Hepatocyte (in vitro differentiated cells): ENCODE measurements around the gene GDPD3. TPM values are rescaled to one million over a fixed set of nuclear protein-coding genes. Genes with fewer than 3 reads are reported as not detected.

Source experiments
- DNase-seq: peaks from one replicate; pipeline ENCODE4 v3.0.0-alpha.2; 2016; ENCODE audit warnings: low spot score
- H2AFZ ChIP-seq: fragments of 200-600 bp; sonication (generic); 2 replicates; pipeline ENCODE4 v1.6.0; 2016; ENCODE audit warnings: antibody characterized with exemption, mild to moderate bottlenecking
- H3K27ac ChIP-seq: fragments of 200-600 bp; sonication (generic); 2 replicates; pipeline ENCODE4 v1.5.1; 2016; ENCODE audit warnings: mild to moderate bottlenecking
- H3K27me3 ChIP-seq: fragments of 200-600 bp; sonication (generic); 2 replicates; pipeline ENCODE4 v1.6.1; 2016
- H3K36me3 ChIP-seq: fragments of 200-600 bp; sonication (generic); replicated peaks from 2 replicates; pipeline ENCODE4 v1.5.1; 2016; ENCODE audit warnings: low read depth; ENCODE audit not compliant: insufficient read depth
- H3K4me1 ChIP-seq: fragments of 200-600 bp; sonication (generic); 2 replicates; pipeline ENCODE4 v1.5.1; 2016; ENCODE audit warnings: mild to moderate bottlenecking, moderate library complexity; ENCODE audit not compliant: insufficient read depth
- H3K4me2 ChIP-seq: fragments of 200-600 bp; sonication (generic); 2 replicates; pipeline ENCODE4 v1.6.0; 2016
- H3K4me3 ChIP-seq: fragments of 200-600 bp; sonication (generic); 2 replicates; pipeline ENCODE4 v1.5.1; 2016; ENCODE audit warnings: mild to moderate bottlenecking
- H3K79me2 ChIP-seq: fragments of 200-600 bp; sonication (generic); 2 replicates; pipeline ENCODE4 v1.6.0; 2017; ENCODE audit warnings: mild to moderate bottlenecking
- H3K9me2 ChIP-seq: fragments of 200-600 bp; sonication (generic); replicated peaks from 2 replicates; pipeline ENCODE4 v1.6.0; 2017; ENCODE audit warnings: mild to moderate bottlenecking; ENCODE audit not compliant: insufficient read depth
- H3K9me3 ChIP-seq: fragments of 200-600 bp; sonication (generic); 2 replicates; pipeline ENCODE4 v1.5.1; 2016; ENCODE audit warnings: low read depth, mild to moderate bottlenecking
- H4K20me1 ChIP-seq: fragments of 200-600 bp; sonication (generic); 2 replicates; pipeline ENCODE4 v1.6.0; 2016; ENCODE audit warnings: mild to moderate bottlenecking; ENCODE audit not compliant: insufficient read depth, poor library complexity, severe bottlenecking
- EZH2 ChIP-seq: fragments of 200-600 bp; sonication (generic); IDR thresholded peaks from 2 replicates; pipeline ENCODE4 v1.6.1; 2016; ENCODE audit warnings: antibody characterized with exemption, mild to moderate bottlenecking, borderline replicate concordance
- EZH2phosphoT487 ChIP-seq: fragments of 200-600 bp; sonication (generic); IDR thresholded peaks from one replicate; pipeline ENCODE4 v1.6.1; 2018; ENCODE audit warnings: antibody characterized with exemption, mild to moderate bottlenecking, low read depth, moderate library complexity; ENCODE audit not compliant: unreplicated experiment, severe bottlenecking
- WGBS: methylation state at CpG from one replicate; pipeline ENCODE4 v1.1.6; 2016; ENCODE audit warnings: low lambda C conversion rate; ENCODE audit errors: missing lambda C conversion rate; 5-methylcytosine and 5-hydroxymethylcytosine counted together
- polyA plus RNA-seq: library from polyadenylated mRNA; unstranded; fragments of >200 nt; fragmentation: Nextera tagmentation; extraction: Ambion mirVana; gene quantifications from 2 replicates; pipeline ENCODE4 v1.2.1, GENCODE V29; 2016
- total RNA-seq: library from RNA; depleted of rRNA; stranded (reverse); fragments of >200 nt; gene quantifications from 2 replicates; pipeline ENCODE4 v1.2.3, GENCODE V29; 2014
- TF ChIP-seq, protein P1 (sequence below): fragments of 200-600 bp; sonication (generic); IDR thresholded peaks from 2 replicates; pipeline ENCODE4 v1.5.1; 2016; ENCODE audit warnings: antibody characterized with exemption, mild to moderate bottlenecking; ENCODE audit not compliant: poor library complexity

Gene GDPD3
- total and polyA plus RNA-seq, 2 experiments from 2014 or later, result 0.67 to 5.4 TPM

DNA sequence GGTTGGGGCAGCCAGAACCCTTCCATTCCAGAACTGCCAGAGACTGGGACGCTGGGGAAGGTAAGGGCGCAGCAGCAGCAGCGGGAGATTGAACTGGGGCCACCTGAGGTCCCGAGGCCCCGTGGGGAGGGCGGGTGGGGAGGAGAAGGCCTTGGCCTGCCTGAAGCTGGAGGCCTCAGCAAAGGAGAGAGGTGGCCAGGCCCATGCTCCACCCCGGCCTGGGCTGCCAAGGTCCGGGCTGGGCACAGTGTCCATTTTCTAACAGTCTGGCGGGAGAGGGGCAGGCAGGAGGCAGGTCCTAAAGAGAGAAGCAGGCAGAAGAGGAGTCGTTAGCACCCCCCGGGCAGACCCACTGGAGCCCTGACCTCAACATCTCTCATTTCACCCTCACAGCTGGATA, 1.1 kb upstream of the GDPD3 start:
- Histone ChIP-seq H4K20me1 (no peaks in the 10 kb centered on the region), H3K9me2 (no peaks in the 10 kb centered on the region), H3K27ac (peak overlapping the region; percentile 24), H2AFZ (no peak overlapping the region), H3K79me2 (no peaks in the 10 kb centered on the region), H3K4me2 (no peak overlapping the region), H3K4me3 (no peak overlapping the region), H3K9me3 (no peaks in the 10 kb centered on the region), H3K36me3 (no peaks in the 10 kb centered on the region), H3K4me1 (peaks cover 11% of the 10 kb centered on the region), H3K27me3 (no peaks in the 10 kb centered on the region)
- WGBS, result 82% methylated on average over 10 of the region's 11 CpGs
- TF ChIP-seq EZH2phosphoT487 (no peak), EZH2 (no peak)
- TF ChIP-seq, protein P1, sequence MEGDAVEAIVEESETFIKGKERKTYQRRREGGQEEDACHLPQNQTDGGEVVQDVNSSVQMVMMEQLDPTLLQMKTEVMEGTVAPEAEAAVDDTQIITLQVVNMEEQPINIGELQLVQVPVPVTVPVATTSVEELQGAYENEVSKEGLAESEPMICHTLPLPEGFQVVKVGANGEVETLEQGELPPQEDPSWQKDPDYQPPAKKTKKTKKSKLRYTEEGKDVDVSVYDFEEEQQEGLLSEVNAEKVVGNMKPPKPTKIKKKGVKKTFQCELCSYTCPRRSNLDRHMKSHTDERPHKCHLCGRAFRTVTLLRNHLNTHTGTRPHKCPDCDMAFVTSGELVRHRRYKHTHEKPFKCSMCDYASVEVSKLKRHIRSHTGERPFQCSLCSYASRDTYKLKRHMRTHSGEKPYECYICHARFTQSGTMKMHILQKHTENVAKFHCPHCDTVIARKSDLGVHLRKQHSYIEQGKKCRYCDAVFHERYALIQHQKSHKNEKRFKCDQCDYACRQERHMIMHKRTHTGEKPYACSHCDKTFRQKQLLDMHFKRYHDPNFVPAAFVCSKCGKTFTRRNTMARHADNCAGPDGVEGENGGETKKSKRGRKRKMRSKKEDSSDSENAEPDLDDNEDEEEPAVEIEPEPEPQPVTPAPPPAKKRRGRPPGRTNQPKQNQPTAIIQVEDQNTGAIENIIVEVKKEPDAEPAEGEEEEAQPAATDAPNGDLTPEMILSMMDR, result no peak
- DNase-seq, result no peak

DNA sequence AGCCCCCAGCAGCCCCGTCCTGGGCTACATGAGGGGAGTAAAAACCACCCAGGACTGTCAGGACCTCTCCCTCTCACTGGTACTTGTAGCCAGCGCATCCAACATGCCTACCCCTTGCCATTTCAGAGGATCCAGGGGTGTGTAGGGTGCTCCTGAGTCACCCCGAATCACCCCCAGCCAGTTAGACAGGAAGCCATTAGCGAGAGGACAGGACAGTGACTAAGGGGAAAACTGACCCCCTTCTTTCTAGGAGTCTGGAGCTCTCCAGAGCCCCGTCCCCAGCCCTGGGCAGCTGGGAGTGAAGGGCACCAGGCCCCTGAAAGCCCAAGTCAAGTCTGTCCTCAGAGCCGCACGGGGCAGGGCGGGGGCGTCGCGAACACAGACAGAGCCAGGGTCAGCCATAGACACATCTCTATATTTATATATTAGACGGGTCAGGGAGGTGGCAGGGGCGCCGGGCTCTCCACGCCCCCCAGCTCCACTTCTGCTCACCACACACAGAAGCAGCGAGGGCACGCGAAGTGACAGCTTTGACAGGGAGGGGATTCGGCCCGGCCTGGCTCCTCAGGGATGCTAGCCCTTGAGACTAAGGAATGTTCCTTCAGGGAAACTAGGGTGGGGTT, 485 bp upstream of the GDPD3 start:
- Histone ChIP-seq H3K27me3 (no peaks in the 10 kb centered on the region), H3K4me2 (no peak overlapping the region), H3K4me1 (peaks cover 11% of the 10 kb centered on the region), H2AFZ (no peak overlapping the region), H3K36me3 (no peaks in the 10 kb centered on the region), H3K9me3 (no peaks in the 10 kb centered on the region), H3K4me3 (no peak overlapping the region), H3K27ac (peak overlapping the region; percentile 24), H3K9me2 (no peaks in the 10 kb centered on the region), H4K20me1 (no peaks in the 10 kb centered on the region), H3K79me2 (no peaks in the 10 kb centered on the region)
- TF ChIP-seq EZH2 (no peak), EZH2phosphoT487 (no peak)
- TF ChIP-seq, protein P1, result no peak
- no peak for DNase-seq
- WGBS, result 87% methylated on average over 20 of the region's 20 CpGs

DNA sequence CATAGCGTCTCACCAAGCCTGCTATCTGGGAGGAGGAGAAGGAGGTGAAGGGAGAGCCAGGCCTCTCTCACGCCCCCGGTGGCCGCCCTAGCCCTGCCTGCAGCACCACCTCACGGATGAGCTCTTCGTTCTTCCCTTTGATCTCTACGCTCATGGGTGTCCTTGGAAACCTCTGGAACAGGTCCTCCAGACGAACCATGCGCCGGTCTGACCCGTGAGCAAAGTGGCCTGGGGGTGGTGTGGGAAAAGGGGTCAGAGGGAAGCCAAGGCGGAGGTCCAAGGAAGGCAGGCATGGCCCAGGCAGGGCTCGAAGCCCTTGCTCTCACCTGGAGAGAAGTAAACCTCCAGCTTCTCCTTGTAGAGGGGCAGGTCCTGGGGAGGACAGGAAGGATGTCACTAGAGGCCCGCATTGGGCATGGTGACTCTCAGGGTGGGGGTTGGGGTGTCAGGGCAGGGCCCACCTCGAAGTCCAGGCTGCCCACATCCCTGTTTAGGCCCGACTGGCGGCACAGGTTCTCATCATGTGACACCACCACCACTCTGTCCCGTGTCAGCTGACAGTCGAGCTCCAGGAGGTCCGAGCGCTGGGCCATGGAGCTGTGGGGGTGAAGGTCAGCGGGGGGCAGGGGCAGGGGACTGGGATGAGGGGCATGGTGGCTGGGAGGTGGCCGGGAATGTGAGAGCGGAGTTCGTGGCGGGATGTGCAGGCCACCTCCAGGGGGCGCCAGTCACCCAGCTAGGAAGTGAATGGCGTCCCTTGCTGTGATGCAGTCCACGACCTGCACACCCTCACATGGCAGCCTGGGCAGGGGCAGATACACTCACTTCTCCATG, 923 bp downstream of the GDPD3 start:
- 36% methylated on average over 23 of the region's 29 CpGs for WGBS
- peak overlapping the region; percentile 43 for H3K27ac ChIP-seq
- TF ChIP-seq, protein P1, result peak; percentile 76
- TF ChIP-seq EZH2 (no peak), EZH2phosphoT487 (no peak)

More for the DNA sequence above, 923 bp downstream of the GDPD3 start:
- H3K4me1 ChIP-seq, result peaks cover 11% of the 10 kb centered on the region
- H3K9me3 ChIP-seq, result no peaks in the 10 kb centered on the region
- no peak overlapping the region for H2AFZ ChIP-seq
- DNase-seq, result peak; percentile 87
- H4K20me1 ChIP-seq, result no peaks in the 10 kb centered on the region
- H3K4me2 ChIP-seq, result no peak overlapping the region
- no peaks in the 10 kb centered on the region for H3K27me3 ChIP-seq
- H3K4me3 ChIP-seq, result no peak overlapping the region
- no peaks in the 10 kb centered on the region for H3K9me2 ChIP-seq
- no peaks in the 10 kb centered on the region for H3K79me2 ChIP-seq
- H3K36me3 ChIP-seq, result no peaks in the 10 kb centered on the region
